Superior temporal gyrus (tissue), 1 donor: Measurements from ENCODE around the gene POU2AF1.
A peak's percentile ranks its signal among the peaks of the same experiment; 100 is the strongest.
"Not testable (repeated sequence)": the region's sequence is repeated elsewhere in the genome, so short reads cannot be mapped to it uniquely, and the experiment has no call there.

Source experiments
- DNase-seq: peaks from one replicate; pipeline ENCODE4 v3.0.0-alpha.2; 2016; ENCODE audit errors: extremely low spot score

The POU2AF1 gene

DNA sequence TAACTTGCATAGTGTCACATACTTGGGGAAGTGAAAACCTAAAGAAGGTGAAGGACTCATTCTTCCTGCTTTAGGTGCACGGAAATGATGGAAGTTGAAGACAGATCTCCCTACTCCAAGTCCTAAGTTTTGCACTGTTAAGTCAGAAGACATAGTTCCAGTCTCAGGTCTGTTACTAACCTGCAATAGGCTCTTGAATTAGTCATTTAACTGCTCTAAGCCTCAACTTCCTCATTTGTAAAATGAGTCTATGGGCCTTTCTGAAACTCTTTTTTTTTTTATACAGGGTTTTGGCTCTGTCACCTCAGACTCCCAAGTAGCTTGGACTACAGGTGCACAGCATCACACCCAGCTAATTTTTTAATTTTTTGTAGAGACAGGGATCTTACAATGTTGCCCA, 30.8 kb upstream of the POU2AF1 start:
- no peak for DNase-seq

DNA sequence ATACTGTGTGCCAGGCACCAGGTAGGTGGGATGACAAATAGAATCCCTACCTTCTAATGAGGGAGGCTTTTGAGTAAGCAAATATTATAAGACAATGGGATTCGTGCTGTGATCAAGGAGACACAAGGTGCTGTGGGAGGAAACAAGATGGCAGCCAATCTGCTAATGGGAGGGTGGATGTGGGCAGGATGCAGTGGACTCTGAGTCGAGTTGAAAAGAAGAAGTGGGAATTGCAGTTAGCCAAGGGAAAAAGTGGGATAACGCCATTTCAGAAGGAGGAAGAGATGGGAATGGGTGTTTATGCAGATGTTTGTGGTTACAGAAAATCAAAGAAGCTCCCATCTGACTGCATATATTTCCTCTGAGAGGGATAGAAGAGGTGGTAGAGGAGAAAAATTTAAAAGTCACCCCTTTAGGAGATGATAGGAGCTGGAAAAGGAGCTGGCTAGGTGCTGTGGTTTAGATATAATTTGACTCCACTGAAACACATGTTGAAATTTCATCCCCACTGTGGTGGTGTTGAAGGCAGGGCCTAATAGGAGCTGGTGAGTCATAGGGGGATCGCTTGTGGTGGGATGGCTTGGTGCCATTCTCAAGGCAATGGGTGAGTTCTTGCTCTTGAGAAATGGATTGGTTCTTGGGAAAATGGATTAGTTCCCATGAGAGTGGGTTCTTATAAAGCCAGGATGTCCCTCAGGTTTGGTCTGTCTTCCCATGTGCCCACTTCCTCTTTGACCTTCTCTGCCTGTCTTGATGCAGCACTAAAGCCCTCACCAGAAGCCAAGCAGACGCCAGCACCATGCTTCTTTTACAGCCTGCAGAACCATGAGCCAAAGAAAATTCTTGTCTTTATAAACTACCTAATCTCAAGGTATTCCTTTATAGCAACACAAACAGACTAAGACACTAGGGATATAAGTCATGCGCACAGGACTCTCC, 30.0 kb upstream of the POU2AF1 start:
- no peak for DNase-seq

DNA sequence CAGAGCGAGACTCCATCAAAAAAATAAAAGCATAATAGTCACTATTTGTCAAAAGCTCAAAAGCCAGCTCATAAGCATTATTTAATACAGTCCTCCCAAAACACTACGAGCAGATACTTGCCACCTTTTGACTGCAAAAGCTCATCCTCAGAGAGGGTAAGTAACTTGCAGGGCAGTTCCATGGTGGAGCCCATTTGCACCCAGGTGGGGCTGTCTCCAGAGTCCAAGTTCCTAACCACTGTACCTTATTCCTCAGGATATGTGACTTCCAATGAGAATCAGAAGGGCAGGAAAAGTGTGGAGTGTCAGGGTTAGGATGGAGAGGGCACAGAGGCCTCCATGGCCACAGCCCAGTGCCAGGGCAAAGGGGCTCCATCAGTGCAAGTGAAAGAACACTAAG, 28.6 kb upstream of the POU2AF1 start:
- DNase-seq, result no peak

DNA sequence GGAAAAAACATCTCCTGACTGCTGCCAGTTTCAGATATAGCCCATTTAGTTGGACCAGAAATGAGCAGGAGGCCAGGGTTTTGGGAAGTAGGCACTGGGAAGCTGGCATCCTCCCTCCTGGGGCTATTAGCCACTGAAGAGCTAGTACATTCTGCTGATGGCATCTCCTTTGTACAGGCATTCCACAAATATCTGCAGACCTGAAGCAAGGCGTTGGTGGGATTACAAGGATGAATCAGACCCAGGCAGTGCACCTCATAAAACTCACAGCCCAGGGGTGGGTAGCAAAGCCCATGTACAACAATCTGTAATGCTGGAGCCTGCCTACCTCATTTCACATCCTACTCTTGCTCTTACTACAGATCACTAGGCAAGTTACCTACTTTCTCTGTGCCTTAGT, 27.5 kb upstream of the POU2AF1 start:
- no peak for DNase-seq

DNA sequence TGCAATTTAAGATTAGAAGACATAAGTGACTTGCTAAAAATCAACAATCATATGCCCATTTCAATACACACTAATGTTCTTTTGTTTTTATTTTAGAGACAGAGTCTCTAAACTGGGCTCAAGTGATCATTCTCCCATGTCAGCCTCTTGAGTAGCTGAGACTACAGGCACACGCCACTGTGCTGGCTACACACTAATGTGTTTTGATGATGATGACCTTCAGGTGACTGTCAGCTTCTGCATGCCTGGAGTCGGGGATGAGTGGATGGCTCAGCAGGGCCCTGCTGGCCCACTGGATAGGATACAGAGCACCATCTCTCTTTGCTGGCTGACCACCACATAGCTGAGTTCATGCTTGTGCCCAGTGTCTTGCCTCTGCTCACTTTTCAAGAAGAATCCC, 27.0 kb upstream of the POU2AF1 start:
- DNase-seq, result no peak

DNA sequence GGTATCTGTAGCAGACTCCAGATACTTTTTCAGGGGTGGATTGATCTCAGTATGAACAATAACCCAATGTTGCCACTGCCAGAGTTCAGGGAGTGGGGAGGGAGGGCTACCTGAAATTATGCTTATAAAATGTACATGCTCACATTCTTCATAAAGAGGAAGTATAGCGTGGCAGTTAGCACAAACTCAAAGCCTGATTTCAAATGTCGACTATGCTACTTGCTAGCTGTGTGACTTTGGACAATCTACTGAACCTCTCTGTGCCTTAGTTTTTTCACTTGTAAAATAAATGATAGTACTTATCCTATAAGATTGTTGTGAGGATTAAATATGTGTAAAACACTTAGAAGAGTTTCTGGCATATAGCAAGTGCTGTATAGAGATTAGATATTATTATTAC, 26.5 kb upstream of the POU2AF1 start:
- no peak for DNase-seq

DNA sequence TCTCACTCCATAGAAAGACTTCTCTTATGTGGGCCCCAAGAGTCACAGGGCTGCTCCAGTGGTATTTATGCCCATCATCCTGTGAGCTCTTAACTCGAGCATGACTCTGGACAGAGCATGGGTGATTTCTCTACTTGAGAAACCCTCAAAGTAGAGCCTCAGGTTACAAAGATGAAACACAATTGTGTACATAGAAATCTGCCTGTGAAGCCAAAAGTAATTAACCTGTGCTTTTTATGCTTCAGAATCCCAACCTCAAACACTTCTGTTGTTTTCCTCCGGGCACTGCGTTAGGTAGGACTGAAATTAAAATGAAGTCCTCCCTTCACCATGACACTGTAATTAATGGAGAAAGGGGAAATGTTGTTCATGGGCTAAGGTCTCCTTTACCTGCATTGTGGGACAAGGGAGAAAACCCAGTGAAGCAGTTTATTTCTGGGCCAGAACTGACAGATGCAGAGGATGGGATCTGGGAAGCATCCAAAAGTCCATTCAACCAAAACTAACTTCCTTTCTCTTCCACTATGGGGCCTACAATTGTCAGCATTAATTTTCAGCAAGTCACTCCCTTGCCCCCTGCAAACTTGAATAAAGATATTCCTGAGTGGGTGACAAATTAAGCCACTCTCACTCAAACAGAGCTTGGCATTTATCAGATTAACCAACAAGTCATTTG, 24.1 kb upstream of the POU2AF1 start:
- no peak for DNase-seq

DNA sequence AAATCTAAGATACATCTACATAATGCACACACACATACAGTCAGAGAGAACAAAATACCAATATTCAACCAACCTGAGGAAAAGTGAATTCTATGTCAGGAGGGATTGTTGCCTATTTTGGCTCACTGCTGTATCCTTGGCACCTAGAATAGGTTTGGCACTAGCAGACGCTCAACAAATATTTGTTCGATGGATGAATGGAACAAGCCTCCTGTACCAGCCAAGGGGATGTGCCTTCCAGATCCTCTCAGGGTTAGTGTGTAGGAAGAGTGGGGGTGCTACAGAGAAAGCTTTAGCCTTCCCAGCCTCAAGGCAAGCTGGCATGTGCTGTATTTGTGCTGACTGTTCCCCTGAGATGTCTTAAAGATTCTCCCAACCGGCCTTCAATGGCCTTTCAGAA, 23.3 kb upstream of the POU2AF1 start:
- no peak for DNase-seq

DNA sequence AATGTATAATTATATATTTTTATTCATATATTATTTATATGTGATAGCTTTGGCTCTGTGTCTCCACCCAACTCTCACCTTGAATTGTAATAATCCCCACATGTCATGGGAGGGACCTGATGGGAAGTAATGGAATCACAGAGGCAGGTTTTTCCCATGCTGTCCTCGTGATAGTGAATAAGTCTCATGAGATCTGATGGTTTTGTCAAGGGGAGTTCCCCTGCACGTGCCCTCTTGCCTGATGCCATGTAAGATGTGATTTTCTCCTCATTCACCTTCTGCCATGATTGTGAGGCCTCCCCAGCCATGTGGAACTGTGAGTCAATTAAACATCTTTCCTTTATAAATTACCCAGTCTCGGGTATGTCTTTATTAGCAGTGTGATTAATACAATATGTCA, 22.9 kb upstream of the POU2AF1 start:
- not testable (repeated sequence) for DNase-seq

DNA sequence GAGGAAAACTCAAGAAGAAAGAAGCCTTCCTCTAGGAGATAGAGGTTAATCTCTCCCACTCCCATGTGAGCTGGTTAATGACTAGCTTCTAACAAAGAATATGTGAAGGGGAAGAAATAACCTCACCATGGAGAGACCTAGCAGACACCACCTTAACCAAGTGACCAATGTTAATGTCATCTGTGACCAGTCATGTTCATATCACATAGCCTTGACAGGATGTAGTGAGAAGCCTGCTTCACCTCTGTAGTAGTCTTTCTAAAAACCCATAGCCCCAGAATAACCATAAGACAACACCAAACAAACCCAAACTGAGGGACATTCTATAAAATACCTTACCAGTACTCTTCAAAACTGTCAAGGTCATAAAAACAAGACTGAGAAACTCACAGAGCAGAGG, 21.5 kb upstream of the POU2AF1 start:
- DNase-seq, result no peak

DNA sequence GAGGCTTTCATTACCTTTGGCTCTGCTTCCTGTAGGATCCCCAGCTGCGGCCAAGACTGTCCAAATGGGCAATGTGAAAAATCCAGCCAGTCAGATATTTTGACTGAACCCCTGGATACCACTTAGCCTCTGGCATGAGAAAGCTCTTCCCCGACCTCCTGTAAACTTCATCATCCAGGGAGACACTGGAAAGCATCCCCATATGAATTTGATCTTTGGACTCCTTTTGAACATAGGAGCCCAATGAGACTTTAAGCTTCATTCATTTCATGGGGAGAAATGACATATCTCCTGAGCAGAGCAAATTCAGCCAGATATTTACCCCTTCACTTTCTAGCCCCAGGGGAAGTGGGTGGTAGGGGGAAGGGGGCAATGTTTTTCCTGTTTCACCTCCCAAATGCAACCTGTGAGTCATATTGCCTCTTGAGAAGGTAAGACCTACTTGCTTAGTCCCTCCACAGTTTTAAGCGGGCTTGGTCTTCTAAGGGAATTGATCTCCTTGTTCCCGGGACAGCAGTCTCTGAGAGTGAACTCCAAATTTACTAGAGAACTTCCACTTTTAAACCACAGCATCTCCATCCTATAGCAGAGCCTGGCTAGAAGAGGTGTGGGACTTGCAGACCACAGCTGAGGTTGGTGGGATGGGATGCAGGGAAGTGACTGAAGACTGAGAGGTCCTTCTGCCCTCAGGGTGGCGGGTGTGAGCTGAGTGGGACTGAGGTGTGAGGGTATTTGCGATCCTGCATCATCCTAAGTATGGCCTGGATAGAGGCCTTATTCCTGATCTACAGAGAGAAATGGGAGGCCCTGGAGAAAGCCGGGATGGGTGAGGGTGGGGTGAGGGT, 20.3 kb upstream of the POU2AF1 start:
- no peak for DNase-seq

DNA sequence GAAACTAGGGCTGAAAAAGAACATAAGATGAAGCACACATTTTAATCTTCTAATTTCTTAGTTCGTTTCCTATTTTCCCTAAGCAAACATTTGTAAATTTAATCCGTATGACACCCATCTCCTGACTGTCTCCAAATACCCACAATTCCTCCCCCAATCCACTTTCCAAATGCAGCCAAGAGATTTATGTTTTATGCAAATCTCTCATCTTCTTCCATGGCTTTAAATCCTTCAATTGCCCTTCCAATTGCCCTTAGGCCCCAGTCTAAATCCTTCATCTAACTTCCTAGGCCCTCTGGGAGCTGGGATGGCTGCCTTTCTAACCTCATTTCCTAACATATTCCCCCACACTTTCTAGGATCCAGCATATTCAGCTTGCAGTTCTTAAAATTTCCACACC, 18.0 kb upstream of the POU2AF1 start:
- no peak for DNase-seq

DNA sequence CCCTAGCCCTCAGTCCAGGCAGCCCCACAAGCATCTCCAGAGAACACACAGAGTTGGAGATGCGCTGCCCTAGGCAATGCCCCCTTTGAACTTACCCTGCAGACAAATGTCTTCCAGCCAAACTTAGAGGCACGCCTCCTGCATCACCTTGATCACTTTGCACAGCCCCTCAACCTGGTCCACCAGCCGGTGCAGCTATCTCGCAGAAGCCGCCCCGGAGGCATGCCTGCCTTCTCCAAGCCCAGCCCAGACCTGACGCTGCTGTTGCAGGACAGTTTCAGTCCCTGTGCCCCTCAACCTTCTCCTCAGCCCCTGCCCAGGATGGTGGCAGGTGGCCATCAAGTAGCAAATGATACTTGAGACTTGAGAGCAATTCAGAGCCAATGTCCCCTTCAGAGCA, 16.7 kb upstream of the POU2AF1 start:
- no peak for DNase-seq

DNA sequence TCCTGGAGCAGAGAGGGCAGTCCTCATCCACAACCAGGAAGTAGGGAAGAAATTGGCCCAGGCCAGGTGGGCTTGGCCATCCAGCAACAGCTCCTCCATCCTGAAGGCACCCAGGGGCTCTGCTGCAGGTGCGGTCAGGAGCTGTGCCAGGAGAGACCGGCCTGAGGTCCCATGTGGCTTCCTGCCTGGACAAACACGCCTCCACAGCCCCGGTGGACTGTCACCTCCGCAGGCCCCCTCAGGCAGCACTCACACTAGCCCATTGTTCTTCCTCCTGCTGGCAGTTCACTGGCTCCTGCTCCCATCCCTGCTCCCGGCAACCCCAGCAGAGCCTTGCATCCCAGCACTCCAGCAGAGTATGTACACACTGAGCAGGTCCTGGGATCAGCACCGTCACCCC, 16.0 kb upstream of the POU2AF1 start:
- no peak for DNase-seq

DNA sequence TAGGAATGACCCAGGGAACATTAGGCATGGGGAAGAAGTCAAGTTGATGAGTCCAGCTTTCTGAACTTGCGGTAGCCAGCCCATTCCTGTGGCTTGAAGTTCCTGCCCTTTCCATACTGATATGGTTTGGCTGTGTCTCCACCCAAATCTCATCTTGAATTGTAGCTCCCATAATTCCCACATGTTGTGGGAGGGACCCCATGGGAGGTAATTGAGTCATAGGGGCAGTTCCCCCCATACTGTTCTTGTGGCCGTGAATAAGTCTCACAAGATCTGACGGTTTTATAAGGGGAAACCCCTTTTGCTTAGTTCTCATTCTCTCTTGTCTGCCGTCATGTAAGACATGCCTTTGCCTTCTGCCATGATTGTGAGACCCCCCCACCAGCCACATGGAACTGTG, 15.1 kb upstream of the POU2AF1 start:
- DNase-seq, result not testable (repeated sequence)

DNA sequence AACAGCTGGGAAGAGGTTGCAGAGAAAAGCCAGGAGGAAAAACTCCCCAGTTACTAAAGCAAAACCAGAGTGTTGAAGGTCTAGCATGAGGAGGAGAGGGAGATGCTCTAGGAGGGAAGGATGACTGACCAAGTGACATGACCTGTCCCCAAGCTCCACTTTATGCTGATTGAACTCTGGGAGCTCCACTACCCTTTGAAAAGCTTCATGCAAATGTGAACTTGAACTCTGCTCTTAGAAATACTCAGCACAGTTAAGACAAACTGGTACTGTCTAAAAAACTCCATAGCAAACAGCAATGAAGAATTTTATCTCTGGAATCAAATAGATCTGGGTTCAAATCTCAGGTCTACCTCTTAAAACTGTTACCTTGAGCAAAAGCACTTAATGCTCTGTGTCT, 14.5 kb upstream of the POU2AF1 start:
- no peak for DNase-seq

DNA sequence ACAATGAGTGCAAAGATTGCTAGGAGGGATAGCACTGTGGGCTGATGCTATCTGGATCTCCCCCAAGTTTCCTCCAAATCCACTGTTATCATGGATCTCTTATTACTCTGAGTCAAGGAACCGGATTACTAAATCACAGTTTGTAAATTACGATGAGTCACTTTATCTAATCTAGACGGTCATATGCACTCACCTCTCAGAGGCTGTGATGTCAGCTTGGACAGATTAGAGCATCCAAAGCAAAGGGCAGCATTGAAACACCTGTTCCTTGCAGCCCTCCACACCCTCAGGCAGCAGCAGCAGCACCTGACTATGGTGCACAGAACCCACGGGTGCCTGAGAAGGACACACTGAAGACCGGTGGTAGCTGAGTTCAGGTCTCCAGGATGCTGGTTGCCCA, 14.0 kb upstream of the POU2AF1 start:
- DNase-seq, result no peak

DNA sequence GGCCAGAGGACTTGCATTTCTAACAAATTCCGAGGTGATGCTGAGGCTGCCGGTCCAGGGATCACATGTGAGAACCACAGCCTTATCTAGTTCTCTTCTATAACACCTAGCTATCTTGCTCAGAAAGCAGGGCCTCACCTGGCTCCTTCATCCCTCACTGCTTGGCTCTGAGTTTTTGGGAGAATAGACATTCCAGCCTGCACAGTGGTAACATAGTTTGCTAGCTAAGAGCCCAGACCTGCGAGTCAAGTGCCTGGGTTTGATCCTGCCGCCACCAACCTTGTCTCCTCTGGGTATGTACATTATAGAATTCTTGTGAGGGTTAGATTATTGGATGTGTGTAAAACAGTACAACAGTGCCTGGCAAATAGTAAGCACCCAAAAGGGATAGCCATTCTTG, 13.5 kb upstream of the POU2AF1 start:
- no peak for DNase-seq

DNA sequence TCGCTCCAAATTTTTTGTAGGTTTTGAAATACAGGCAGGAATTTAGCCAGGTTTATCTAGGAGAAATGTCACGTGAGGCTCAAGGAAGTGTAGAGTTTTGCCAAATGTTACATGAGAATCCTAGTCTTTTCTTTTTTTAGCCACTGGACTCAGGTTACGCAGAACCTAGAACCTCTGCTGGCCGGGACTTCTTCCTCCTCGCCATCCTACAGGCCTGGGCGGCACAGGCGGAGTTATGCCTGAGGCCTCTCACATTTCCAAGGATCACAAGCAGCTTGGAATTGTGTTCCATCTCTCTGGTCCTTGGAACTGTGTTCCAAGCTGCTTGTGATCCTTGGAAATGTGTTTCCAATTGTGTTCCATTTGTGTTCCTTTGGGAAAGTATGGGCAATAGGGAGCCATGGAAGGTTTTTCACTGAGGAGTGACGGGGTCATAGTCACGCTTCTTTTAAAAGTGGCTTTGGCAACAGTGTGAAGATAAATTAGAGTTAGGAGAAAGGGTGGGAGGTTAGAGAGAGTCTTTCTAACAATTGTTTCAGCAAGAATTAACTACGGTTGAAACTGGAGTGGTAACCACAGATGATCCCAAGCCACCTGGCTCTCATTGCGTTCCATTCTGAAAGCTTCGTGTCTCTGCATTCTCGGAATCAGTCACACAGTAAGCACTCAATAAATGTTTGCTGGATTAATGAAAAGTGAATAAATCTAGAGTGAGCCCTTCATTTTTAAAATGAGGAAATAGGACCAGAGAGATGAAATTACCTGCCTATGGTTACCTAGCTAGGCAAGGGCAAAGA, 12.5 kb upstream of the POU2AF1 start:
- DNase-seq, result no peak

DNA sequence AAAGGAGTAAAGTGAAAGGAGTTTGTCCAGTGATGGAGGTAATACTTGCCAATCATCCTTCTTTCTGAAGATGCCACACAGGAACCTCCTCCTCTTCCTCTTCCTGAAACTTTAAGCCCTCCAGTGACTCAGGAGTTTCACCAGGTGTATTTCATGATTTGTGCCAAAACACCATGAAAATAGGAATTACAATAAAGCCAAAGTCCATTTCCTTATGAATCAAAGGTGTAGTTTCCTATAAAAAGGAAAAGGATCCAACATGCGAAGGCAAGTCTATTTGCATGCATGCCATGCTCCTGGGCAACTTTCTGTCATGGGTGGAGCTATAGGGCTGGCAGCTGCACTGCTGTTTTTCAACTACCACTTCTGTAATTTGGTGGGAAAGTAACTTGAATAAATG, 9.8 kb upstream of the POU2AF1 start:
- DNase-seq, result no peak

DNA sequence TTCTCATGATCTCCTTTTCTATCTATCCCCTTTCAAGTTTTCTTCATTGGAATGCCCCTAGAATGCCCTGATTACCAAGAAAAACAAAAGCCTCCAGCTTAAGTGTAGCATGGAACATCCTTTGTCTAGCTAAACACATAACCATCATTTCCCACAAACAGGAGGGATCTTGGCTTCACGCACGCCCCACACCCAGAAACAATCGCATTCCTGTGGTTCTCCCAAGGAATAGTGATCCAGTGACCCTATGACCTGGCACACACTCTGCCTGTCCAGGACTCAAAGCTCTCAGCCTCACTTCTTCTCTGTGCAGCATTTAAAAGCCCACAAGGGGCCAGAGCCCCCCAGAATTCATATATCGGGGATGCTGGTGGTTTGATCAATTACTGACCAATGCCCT, 9.3 kb upstream of the POU2AF1 start:
- DNase-seq, result no peak

DNA sequence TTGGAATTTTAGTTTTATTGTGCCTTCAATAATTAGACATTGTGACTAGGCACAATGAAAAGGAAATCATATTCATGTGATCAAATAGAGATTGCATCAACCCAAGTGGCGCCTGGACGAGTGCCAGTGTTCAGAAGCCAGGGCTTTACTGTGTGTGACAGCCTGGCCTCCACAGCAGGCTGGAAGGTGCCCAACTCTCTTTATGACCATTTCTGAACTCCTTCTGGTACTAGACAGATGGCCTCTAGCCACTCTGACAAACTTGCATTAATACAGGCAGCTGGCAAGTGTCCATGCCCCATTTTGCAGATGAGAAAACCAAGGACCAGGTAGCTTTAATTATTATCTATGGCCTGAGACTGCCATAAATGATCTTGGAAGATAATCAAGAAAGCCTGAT, 8.3 kb upstream of the POU2AF1 start:
- peak; percentile 38 for DNase-seq
